Subcutaneous adipose tissue (tissue), 4 donors: ENCODE data around the gene PACSIN3. TPM values are rescaled to one million over a fixed set of nuclear protein-coding genes. Genes with fewer than 3 reads are reported as not detected.

Experiments
- CTCF ChIP-seq: fragments of 450-650 bp; IDR thresholded peaks from one replicate; pipeline ENCODE4 v1.5.1; 2016; ENCODE audit warnings: low read depth, mild to moderate bottlenecking, control low read depth, antibody characterized with exemption, moderate library complexity
- total RNA-seq, 4 donors: library from RNA; depleted of rRNA; stranded (reverse); fragments of >200 nt; gene quantifications; one replicate each; pipeline ENCODE4 v1.1.0, GENCODE V29; 2016

The PACSIN3 gene
- total RNA-seq, 4 donors from 2014 or later = 5.4 to 33.5 (median 9.7) TPM

- TF ChIP-seq CTCF = no peak
These were observed 31.3 kb downstream of the PACSIN3 start for GRCh38 chr11:47154616-47155570.

GRCh38 chr11:47152953-47153950 lies 33.0 kb downstream of the PACSIN3 start:
- TF ChIP-seq CTCF = no peak

GRCh38 chr11:47152126-47152952 lies 33.9 kb downstream of the PACSIN3 start:
- no peak for TF ChIP-seq CTCF

- no peak for TF ChIP-seq CTCF
These were observed 36.5 kb downstream of the PACSIN3 start for GRCh38 chr11:47149782-47150181.

- TF ChIP-seq CTCF = no peak
These were observed 37.2 kb downstream of the PACSIN3 start for GRCh38 chr11:47148903-47149531.

GRCh38 chr11:47148270-47148669 lies 38.0 kb downstream of the PACSIN3 start:
- TF ChIP-seq CTCF = no peak
